Forelimb muscle (tissue), 1 donor: ENCODE data around the gene ANKRD44. TPM values are rescaled to one million over a fixed set of nuclear protein-coding genes. Genes with fewer than 3 reads are reported as not detected.

Experiments used
- DNase-seq: peaks from one replicate; pipeline ENCODE4 v3.0.0-alpha.2; 2013; ENCODE audit warnings: low read depth
- polyA plus RNA-seq: library from polyadenylated mRNA; unstranded; fragments of 120-200 nt; gene quantifications from one replicate; pipeline ENCODE4 v1.2.1, GENCODE V29; 2013; ENCODE audit not compliant: insufficient read length

Gene ANKRD44
- polyA plus RNA-seq, 1 donor: 18.1 TPM

DNA sequence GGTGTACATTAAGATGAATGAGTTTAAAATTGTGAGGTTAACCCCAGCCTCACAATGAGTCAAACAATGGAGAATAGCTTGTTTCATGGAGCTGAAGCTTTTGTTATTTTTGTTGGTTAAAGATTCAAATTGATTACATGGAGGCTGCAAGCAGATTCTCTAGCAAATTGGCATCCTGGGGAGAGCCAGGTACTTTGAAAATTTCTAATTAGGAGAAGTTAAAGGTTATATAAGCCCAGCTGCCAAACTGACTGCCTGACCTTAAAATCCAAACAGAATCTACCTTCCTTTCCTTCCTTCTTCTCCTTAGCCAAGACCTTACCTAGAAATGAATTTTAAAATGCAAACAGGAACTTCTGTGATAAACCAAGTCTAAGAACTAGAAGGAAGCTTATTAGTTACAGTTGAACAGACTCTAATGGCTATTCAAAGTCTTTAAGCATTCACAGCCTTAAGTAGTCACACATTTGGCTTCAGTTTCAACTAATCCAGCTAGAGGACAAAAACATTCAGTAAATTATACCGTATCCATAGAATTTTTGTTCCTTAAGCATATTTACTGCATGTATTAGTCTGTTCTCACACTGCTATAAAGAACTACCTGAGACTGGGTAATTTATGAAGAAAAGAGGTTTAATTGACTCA, 352.6 kb downstream of the ANKRD44 start:
- no peak for DNase-seq

DNA sequence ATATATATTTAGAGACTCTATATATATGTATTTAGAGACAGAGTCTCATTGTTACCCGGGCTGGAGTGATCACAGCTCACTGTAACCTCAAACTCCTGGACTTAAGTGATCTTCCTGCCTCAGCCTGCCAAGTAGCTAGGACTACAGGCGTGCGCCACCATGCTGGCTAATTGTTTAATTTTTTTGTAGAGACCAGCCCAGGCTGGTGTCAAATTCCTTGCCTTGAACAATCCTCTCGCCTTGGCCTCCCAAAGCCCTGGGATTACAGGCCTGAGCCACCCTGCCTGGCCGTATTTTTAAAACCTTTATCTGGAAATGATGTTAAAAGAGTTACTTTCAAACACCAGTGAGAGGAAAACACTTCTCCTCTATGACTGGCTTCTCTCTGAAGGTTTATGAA, 353.1 kb downstream of the ANKRD44 start:
- DNase-seq: no peak

DNA sequence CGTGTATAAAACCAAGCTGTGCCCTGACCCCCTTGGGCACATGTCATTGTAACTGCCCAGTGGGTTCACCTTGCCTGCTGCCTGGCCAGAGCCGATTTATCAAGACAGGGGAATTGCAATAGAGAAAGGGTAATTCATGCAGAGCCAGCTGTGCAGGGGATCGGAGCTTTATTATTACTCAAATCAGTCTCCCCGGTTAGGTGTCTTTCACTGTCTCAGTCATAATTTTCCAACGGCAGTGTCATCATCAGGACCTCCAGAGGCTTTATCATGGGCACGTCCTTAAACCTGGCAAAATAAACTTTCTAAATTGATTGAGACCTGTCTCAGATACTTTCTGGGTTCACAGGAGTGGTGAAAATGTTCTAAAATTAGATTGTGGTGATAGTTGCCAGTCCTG, 354.5 kb downstream of the ANKRD44 start:
- DNase-seq: no peak

DNA sequence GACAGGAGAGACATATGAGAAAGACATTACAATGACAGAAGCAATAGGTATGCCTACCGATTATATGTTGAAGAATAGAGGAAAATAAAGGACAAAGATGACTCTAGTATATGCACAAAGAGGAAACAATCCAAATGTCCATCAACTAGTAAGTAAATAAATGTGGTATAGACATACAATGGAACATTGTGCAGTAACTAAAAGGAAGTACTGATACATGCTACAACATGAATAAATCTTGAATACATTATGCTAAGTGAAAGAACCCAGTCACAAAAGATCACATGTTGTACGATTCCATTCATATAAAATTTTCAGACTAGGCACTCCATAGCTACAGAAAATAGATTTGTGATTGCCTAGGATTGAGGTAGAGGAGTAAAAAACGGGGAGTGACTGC, 355.5 kb downstream of the ANKRD44 start:
- DNase-seq: no peak

DNA sequence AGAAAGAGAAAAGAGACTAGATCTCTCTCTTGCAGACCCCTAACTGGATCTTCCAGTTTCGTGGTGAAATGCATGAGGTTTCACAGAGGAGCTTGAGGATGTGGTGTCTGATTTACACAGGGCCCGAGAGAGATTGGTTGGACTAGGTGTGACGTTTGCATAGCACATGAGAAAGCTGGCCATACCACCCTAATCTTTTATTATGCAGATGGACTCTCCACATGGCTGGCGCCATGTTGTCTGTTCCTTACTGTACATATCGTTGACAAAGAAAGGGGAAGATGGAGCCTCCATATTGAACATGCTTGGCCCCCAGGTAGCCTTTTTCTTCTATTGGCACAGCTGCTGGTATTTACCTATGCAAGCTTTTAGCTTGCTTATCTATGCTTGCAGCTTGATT, 356.6 kb downstream of the ANKRD44 start:
- no peak for DNase-seq

DNA sequence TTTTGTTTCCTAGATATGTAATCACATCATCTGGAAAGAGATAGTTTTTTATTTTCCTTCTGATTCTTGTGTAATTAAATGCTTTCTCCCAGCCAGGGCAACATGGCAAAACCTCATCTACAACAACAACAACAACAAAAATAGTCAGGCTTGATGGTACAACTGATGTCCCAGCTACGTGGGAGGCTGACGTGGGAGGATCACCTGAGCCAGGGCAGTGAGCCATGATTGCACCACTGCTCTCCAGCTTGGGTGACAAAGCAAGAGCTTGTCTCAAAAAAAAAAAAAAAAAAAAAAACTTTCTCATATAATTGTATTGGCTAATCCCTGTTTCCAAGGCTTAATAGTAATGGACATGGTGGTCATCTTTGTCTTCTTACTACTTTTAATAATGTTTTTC, 357.6 kb downstream of the ANKRD44 start:
- no peak for DNase-seq

DNA sequence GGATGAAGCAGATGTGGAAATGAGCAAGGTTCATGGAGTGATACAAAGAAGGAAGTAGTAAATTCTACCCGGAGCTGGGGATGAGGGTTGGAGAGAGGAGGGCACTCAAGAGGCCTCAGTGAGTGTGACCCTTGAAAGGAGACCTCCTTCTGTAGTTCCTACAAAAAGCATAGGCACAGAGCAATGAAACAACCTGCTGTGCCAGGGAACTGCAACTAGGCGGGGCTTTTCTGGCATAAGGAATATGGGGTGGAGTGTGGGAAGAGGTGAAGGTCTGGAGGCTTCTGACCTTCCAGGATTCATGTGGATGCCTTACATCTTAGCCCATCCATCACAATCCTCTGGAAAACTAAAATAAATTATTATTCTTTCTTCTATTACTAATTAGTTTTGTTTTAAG, 358.6 kb downstream of the ANKRD44 start:
- no peak for DNase-seq

DNA sequence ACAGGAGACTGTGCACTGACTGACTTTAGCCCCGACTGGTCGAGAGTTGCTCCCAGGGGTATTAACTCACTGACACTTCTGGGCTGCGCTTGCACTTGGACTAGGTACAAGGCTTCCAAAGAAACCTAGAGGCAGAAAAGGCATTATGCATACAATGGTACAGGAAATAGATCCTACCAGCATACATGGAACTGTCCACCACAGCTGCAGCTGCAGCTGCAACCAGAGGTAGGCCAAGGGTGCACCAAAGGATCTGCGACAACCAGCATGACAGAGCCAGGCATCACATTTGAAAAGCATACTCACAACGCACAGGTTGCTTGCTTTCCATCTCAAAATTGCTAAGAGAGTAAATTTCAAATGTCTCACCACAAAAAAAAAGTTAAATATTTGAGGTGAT, 361.5 kb downstream of the ANKRD44 start:
- DNase-seq: no peak

DNA sequence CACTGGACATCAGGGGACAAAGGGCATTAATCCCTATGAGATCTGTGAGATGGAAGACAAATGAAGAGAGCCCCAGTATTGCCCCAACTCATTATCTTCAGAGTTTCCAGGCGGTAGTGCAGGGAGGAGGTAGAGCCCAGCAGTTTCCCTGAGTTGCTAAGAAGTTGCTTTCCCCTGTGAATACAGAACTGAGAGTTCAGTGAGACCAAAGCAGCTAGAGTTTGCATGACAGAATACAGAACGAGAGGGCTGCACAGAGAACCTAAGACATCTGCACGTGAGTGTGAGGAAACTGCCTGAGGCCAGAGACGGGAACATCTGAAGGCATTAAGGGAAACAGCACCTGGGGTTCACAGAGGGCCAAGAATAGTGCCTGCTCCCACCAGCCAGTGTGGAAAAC, 366.0 kb downstream of the ANKRD44 start:
- no peak for DNase-seq

DNA sequence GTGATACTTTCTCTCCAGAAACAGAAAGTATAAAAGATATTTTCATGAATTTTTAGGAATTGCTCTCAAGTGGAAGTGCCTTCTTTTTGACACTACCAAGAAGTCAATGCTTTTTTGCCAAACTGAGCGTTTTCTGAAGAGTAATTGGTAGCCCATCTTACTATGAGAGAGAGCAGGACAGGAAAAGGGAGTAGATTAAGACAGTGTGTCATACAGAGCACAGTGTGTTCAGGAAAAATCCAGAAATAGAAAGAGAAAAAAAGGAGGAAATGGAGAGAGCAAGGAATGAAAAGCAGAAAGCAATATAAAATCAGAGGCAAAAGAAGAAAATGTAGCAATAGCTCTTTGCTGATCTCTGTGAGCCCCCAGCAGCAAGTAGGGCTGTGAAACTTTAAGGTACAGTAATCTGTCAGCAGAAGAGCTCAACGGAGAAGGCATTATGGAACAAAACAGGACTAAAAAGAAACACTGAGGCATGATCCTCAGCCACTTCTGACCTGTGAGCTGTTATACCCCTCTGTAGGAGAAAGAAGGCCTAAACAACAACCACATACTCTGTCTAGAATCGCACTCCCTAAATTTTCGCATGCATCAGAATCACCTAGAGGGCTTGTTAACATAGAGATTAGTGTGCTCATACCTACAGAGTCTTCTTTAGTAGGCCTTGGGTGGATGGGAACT, 369.0 kb downstream of the ANKRD44 start:
- no peak for DNase-seq

DNA sequence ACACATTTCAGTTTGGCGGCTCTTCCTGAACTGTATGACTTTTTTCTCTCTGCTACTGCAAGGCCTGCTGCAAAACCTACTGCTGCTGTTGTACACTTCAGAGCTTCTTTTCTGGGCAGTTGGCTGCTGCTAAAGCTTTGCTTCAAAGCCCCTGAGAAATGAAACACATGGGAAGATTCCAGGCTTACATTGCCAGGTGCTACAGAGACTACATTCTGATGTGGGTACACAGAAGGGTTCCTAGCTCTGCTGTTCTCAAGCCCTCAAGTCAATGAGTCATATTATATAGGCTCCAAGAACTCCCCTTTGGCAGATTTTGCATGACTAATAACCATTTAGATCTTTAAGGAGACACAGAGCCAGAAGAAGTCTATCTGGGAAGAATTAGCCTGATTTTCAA, 371.2 kb downstream of the ANKRD44 start:
- no peak for DNase-seq

Other genes starting within 250 kb of the ANKRD44 start
- gene SF3B1, start 124.2 kb upstream of the ANKRD44 start, polyA plus RNA-seq: 280 TPM
- 10.3 TPM for gene COQ10B, start 142.8 kb upstream of the ANKRD44 start, polyA plus RNA-seq
- gene HSPD1, start 189.1 kb upstream of the ANKRD44 start, polyA plus RNA-seq: 250 TPM
- 115 TPM for gene HSPE1, start 189.6 kb upstream of the ANKRD44 start, polyA plus RNA-seq
- 36.3 TPM for gene MOB4, start 205.3 kb upstream of the ANKRD44 start, polyA plus RNA-seq